ENCODE results near the gene ARRDC4. TPM values are rescaled to one million over a fixed set of nuclear protein-coding genes. Genes with fewer than 3 reads are reported as not detected.

Gene ARRDC4
- total and polyA plus RNA-seq, 2 donors (not counting 3 experiments of a cell fraction or from before 2014, with no cell fraction given) = 0.97 to 1.2 TPM

- Histone ChIP-seq H3K4me2 (ENCODE audit: insufficient read depth, low read length) (peak overlapping the region; percentile 21), H3K79me2 (ENCODE audit: control insufficient read depth, insufficient read depth, low read length) (no peaks in the 10 kb centered on the region), H2AFZ (ENCODE audit: low read depth, low read length) (no peak overlapping the region), H3K27ac (ENCODE audit: insufficient read depth, low read depth, low read length) (peak overlapping the region; percentile 42), H3K9me1 (replicated peaks; ENCODE audit: control insufficient read depth, extremely low read depth, insufficient read depth, low read length) (no peaks in the 10 kb centered on the region), H3K9me3 (replicated peaks; ENCODE audit: control insufficient read depth, insufficient read depth, low read length) (no peaks in the 10 kb centered on the region), H3K27me3 (ENCODE audit: control insufficient read depth in 2 of 2, insufficient read depth in 2 of 2, low read length in 2 of 2) (peaks cover 0 to 2% of the 10 kb centered on the region in 2 experiments), H3K36me3 (ENCODE audit: control insufficient read depth in 2 of 2, extremely low read depth in 1 of 2, insufficient read depth in 2 of 2, low read length in 2 of 2) (no peaks in the 10 kb centered on the region), H3K4me1 (ENCODE audit: control insufficient read depth, extremely low read depth, insufficient read depth, low read length) (peaks cover 13% of the 10 kb centered on the region), H3K9ac (replicated peaks; ENCODE audit: extremely low read depth, insufficient read depth, low read length) (no peak overlapping the region), H3K4me3 (replicated peaks in 1 of 3; ENCODE audit: insufficient read depth in 1 of 3, low read depth in 1 of 3, low read length in 3 of 3) (no peak overlapping the region), H4K20me1 (replicated peaks; ENCODE audit: control insufficient read depth, extremely low read depth, insufficient read depth, low read length) (no peaks in the 10 kb centered on the region)
- dilution Hi-C loops (cut with MboI; ENCODE audit: extremely low pct_ligation_motif_present, low sequenced_read_pairs) = no loop called here
- FAIRE-seq (no peak), DNase-seq (ENCODE audit: low read depth, low spot score) (peak; percentile 58)
- ChIA-PET POLR2A (no interaction called here), CTCF (no interaction called here)
- no TSS peak for BruUV-seq (replicated peaks)
- no peak for TF ChIP-seq MYC (IDR thresholded peaks at IDR 0.05; ENCODE audit: low read depth, low read length)
- peak; percentile 16 for TF ChIP-seq JUN (IDR thresholded peaks at IDR 0.05; ENCODE audit: borderline replicate concordance, insufficient read depth, insufficient read length, low read depth)
- TF ChIP-seq GATA2 (IDR thresholded peaks at IDR 0.05; ENCODE audit: insufficient read depth, insufficient read length, low read depth, low read length) = no peak
- intact Hi-C loops (cut with micrococcal nuclease) = loop anchor here (1.0 to 2.0 kb wide), 5 partner anchors 15 to 92 kb away; partner anchors contain the start of gene ARRDC4
Measured at GRCh38 chr15:97993310-97993738, 32.8 kb downstream of the ARRDC4 start.

DNA sequence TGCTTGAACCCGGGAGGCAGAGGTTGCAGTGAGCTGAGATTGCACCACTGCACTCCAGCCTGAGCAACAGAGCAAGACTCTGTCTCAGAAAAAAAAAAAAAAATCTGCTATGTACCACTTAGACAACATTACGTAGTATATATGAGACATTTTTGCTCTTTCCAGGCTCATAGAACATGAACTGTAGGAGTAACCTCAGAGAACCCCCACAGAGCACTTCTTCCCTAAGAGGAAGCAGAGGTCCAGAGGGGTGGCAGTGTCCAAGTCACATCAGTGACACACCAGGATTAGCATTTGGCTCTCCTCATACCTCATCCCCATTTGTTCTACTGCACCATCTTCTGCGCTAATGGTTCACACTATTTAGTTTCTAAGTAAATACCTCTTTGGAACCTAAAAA, 33.7 kb downstream of the ARRDC4 start:
- Histone ChIP-seq H3K9ac (replicated peaks; ENCODE audit: extremely low read depth, insufficient read depth, low read length) (no peak overlapping the region), H3K9me1 (replicated peaks; ENCODE audit: control insufficient read depth, extremely low read depth, insufficient read depth, low read length) (no peaks in the 10 kb centered on the region), H3K4me3 (replicated peaks in 1 of 3; ENCODE audit: insufficient read depth in 1 of 3, low read depth in 1 of 3, low read length in 3 of 3) (no peak overlapping the region), H2AFZ (ENCODE audit: low read depth, low read length) (no peak overlapping the region), H3K27ac (ENCODE audit: insufficient read depth, low read depth, low read length) (no peak overlapping the region), H3K36me3 (ENCODE audit: control insufficient read depth in 2 of 2, extremely low read depth in 1 of 2, insufficient read depth in 2 of 2, low read length in 2 of 2) (no peaks in the 10 kb centered on the region), H3K79me2 (ENCODE audit: control insufficient read depth, insufficient read depth, low read length) (no peaks in the 10 kb centered on the region), H4K20me1 (replicated peaks; ENCODE audit: control insufficient read depth, extremely low read depth, insufficient read depth, low read length) (no peaks in the 10 kb centered on the region), H3K4me2 (ENCODE audit: insufficient read depth, low read length) (no peak overlapping the region), H3K9me3 (replicated peaks; ENCODE audit: control insufficient read depth, insufficient read depth, low read length) (no peaks in the 10 kb centered on the region), H3K27me3 (ENCODE audit: control insufficient read depth in 2 of 2, insufficient read depth in 2 of 2, low read length in 2 of 2) (peaks cover 0 to 2% of the 10 kb centered on the region in 2 experiments), H3K4me1 (ENCODE audit: control insufficient read depth, extremely low read depth, insufficient read depth, low read length) (peaks cover 13% of the 10 kb centered on the region)
- intact Hi-C loops (cut with micrococcal nuclease) = no loop called here
- FAIRE-seq (no peak), DNase-seq (ENCODE audit: low read depth, low spot score) (no peak)
- ChIA-PET POLR2A (no interaction called here), CTCF (no interaction called here)
- no TSS peak for BruUV-seq (replicated peaks)
- no peak for TF ChIP-seq POLR2AphosphoS5 (IDR thresholded peaks at IDR 0.05; ENCODE audit: insufficient read depth, low read depth, low read length)
- TF ChIP-seq POLR2A (IDR thresholded peaks at IDR 0.05; ENCODE audit: low read depth, low read length) = no peak
- TF ChIP-seq FOS (IDR thresholded peaks at IDR 0.05; ENCODE audit: borderline replicate concordance, insufficient read depth, low read length) = no peak
- no peak for TF ChIP-seq MAX (IDR thresholded peaks at IDR 0.05; ENCODE audit: insufficient read depth, insufficient read length)
- no peak for TF ChIP-seq EZH2 (IDR thresholded peaks at IDR 0.05; ENCODE audit: borderline replicate concordance, low read depth, low read length, severe bottlenecking)
- TF ChIP-seq JUN (IDR thresholded peaks at IDR 0.05; ENCODE audit: borderline replicate concordance, insufficient read depth, insufficient read length, low read depth) = no peak
- no peak for TF ChIP-seq CTCF (IDR thresholded peaks at IDR 0.05; ENCODE audit: extremely low read depth in 1 of 2, insufficient read depth in 1 of 2, low read depth in 1 of 2, low read length in 2 of 2)
- TF ChIP-seq MYC (IDR thresholded peaks at IDR 0.05; ENCODE audit: low read depth, low read length) = no peak
- TF ChIP-seq GATA2 (IDR thresholded peaks at IDR 0.05; ENCODE audit: insufficient read depth, insufficient read length, low read depth, low read length) = no peak
- dilution Hi-C loops (cut with MboI; ENCODE audit: extremely low pct_ligation_motif_present, low sequenced_read_pairs) = no loop called here
